Renal cortical epithelial cell (primary cell): ENCODE measurements around the gene GRIN2D. TPM values are rescaled to one million over a fixed set of nuclear protein-coding genes. Genes with fewer than 3 reads are reported as not detected.

Experiments
- DNase-seq: peaks from one replicate; pipeline ENCODE4 v3.0.0-alpha.2; 2011; ENCODE audit warnings: low read depth
- total RNA-seq: library from RNA; depleted of rRNA; stranded (reverse); fragments of >200 nt; gene quantifications from 2 replicates; pipeline ENCODE4 v1.2.3, GENCODE V29; 2014

GRIN2D gene
- total RNA-seq, 1 donor from 2014 or later = 0.25 TPM

DNA sequence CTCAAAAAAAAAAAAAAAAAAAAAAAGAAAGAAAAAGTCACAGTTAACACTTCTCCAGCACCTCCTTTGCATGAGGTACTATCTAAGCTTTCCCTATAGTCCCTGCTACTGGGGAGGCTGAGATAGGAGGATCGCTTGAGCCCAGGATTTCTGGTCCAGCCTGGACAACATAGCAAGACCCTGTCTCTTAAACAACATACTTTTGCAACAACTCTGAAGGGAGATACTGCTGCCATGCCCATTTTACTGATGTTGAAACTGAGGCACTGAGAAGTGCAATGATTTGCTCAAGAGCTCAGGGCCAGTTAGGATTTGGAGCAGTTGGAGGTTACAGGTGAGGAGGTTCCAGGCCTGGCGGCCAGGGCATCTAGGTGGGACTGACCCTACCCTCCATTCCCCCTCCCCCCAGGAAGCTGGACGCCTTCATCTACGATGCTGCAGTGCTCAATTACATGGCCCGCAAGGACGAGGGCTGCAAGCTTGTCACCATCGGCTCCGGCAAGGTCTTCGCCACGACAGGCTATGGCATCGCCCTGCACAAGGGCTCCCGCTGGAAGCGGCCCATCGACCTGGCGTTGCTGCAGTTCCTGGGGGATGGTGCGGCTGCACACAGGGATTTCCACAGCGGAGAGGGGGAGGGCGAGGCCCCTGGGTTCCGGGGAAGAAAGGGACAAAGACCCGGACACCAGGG, 48.0 kb downstream of the GRIN2D start:
- no peak for DNase-seq

- DNase-seq = no peak
These were observed 48.9 kb downstream of the GRIN2D start for GRCh38 chr19:48442116-48443035.

- DNase-seq = no peak
These were observed 49.8 kb downstream of the GRIN2D start for GRCh38 chr19:48443256-48443655.

Other genes starting within 250 kb of the GRIN2D start
- gene LIG1, start 223.3 kb upstream of the GRIN2D start, total RNA-seq = 8.8 and 27.3 TPM in 2 replicates
- gene ZSWIM9, start 223.0 kb upstream of the GRIN2D start, total RNA-seq = 1.0 and 5.6 TPM in 2 replicates
- 5.0 and 16.3 TPM in 2 replicates for gene CARD8, start 137.8 kb upstream of the GRIN2D start, total RNA-seq
- 2.6 and 3.1 TPM in 2 replicates for gene ZNF114, start 123.6 kb upstream of the GRIN2D start, total RNA-seq
- 30.3 and 48.8 TPM in 2 replicates for gene EMP3, start 68.1 kb upstream of the GRIN2D start, total RNA-seq
- gene TMEM143, start 29.7 kb upstream of the GRIN2D start, total RNA-seq = 1.9 and 4.9 TPM in 2 replicates
- gene SYNGR4, start 29.3 kb upstream of the GRIN2D start, total RNA-seq = not detected in 2 replicates
- gene KDELR1, start 2.1 kb upstream of the GRIN2D start, total RNA-seq = 63.7 and 116 TPM in 2 replicates
- gene GRWD1, start 52.3 kb downstream of the GRIN2D start, total RNA-seq = 41.7 and 50.3 TPM in 2 replicates
- gene KCNJ14, start 61.9 kb downstream of the GRIN2D start, total RNA-seq = 0.35 and 1.3 TPM in 2 replicates
- gene CYTH2, start 75.7 kb downstream of the GRIN2D start, total RNA-seq = 44.3 and 58.4 TPM in 2 replicates
- gene LMTK3, start 118.2 kb downstream of the GRIN2D start, total RNA-seq = 1.1 and 1.2 TPM in 2 replicates
- gene SULT2B1, start 158.5 kb downstream of the GRIN2D start, total RNA-seq = not detected in 2 replicates
- gene SPACA4, start 213.1 kb downstream of the GRIN2D start, total RNA-seq = not detected in 2 replicates
- gene FAM83E, start 221.4 kb downstream of the GRIN2D start, total RNA-seq = 0.17 TPM in 1 of 2 replicates, not detected in the other
- gene RPL18, start 225.5 kb downstream of the GRIN2D start, total RNA-seq = 591 and 1,820 TPM in 2 replicates
- 9.1 and 9.9 TPM in 2 replicates for gene SPHK2, start 225.8 kb downstream of the GRIN2D start, total RNA-seq
- 0.52 and 2.3 TPM in 2 replicates for gene DBP, start 243.7 kb downstream of the GRIN2D start, total RNA-seq